NCI-H128 (cell line): ENCODE measurements around the gene TIGD3.

Source experiments
- DNase-seq: peaks from one replicate; lab custom pipeline; 2025; ENCODE audit not compliant: unreplicated experiment; lab: John Stamatoyannopoulos, UW

The TIGD3 gene

GRCh38 chr11:65404638-65405339, 50.2 kb downstream of the TIGD3 start:
- DNase-seq, result no peak
